MM.1S (cell line): ENCODE results near the gene PLSCR4.

ENCODE experiments used
- DNase-seq: peaks from one replicate; pipeline ENCODE4 v3.0.0-alpha.2; 2015
- H2AFZ ChIP-seq: fragments of 300-600 bp; sonication (generic); 2 replicates; pipeline ENCODE4 v1.6.0; 2016; ENCODE audit warnings: antibody characterized with exemption, low read length
- H3F3A ChIP-seq: fragments of 300-600 bp; sonication (generic); 2 replicates; pipeline ENCODE4 v1.6.1; 2016; ENCODE audit warnings: mild to moderate bottlenecking, antibody characterized with exemption, low read length, moderate library complexity, mixed read lengths; ENCODE audit not compliant: insufficient read depth
- H3K27ac ChIP-seq: fragments of 300-600 bp; sonication (generic); 2 replicates; pipeline ENCODE4 v1.5.1; 2016; ENCODE audit warnings: mild to moderate bottlenecking, low read length
- H3K27me3 ChIP-seq: fragments of 300-600 bp; sonication (generic); replicated peaks from 2 replicates; pipeline ENCODE4 v1.6.0; 2016; ENCODE audit warnings: low read length; ENCODE audit not compliant: insufficient read depth
- H3K36me3 ChIP-seq: fragments of 300-600 bp; sonication (generic); replicated peaks from 2 replicates; pipeline ENCODE4 v1.6.1; 2016; ENCODE audit warnings: mild to moderate bottlenecking, low read length, mixed read lengths; ENCODE audit not compliant: insufficient read depth
- H3K4me1 ChIP-seq: fragments of 300-600 bp; sonication (generic); 2 replicates; pipeline ENCODE4 v1.6.1; 2016; ENCODE audit warnings: low read length, mixed read lengths
- H3K4me2 ChIP-seq: fragments of 300-600 bp; sonication (generic); 2 replicates; pipeline ENCODE4 v1.6.0; 2016; ENCODE audit warnings: low read depth, low read length
- H3K4me3 ChIP-seq: fragments of 300-600 bp; sonication (generic); 2 replicates; pipeline ENCODE4 v1.5.1; 2016; ENCODE audit warnings: low read length, mixed read lengths
- H3K79me2 ChIP-seq: fragments of 300-600 bp; sonication (generic); 2 replicates; pipeline ENCODE4 v1.6.1; 2016; ENCODE audit warnings: mixed run types, low read length, mixed read lengths
- H3K9ac ChIP-seq: fragments of 300-600 bp; sonication (generic); 2 replicates; pipeline ENCODE4 v1.6.1; 2016; ENCODE audit warnings: low read length, mixed read lengths
- H3K9me2 ChIP-seq: fragments of 300-600 bp; sonication (generic); replicated peaks from 2 replicates; pipeline ENCODE4 v1.6.1; 2016; ENCODE audit warnings: mild to moderate bottlenecking, low read length, mixed read lengths; ENCODE audit not compliant: insufficient read depth
- H3K9me3 ChIP-seq: fragments of 300-600 bp; sonication (generic); replicated peaks from 2 replicates; pipeline ENCODE4 v1.6.1; 2016; ENCODE audit warnings: mild to moderate bottlenecking, low read length, mixed read lengths; ENCODE audit not compliant: insufficient read depth
- H4K20me1 ChIP-seq: fragments of 300-600 bp; sonication (generic); 2 replicates; pipeline ENCODE4 v1.6.1; 2016; ENCODE audit warnings: mild to moderate bottlenecking, low read length, moderate library complexity, mixed read lengths; ENCODE audit not compliant: insufficient read depth
- EZH2 ChIP-seq: fragments of 300-600 bp; sonication (generic); optimal IDR thresholded peaks from 2 replicates; pipeline ENCODE3; 2017; ENCODE audit warnings: low read depth, mild to moderate bottlenecking, antibody characterized with exemption, low read length, mixed read lengths
- EZH2phosphoT487 ChIP-seq: fragments of 300-600 bp; sonication (generic); IDR thresholded peaks from 2 replicates; pipeline ENCODE4 v1.6.1; 2018; ENCODE audit warnings: antibody characterized with exemption, low read length
- TF ChIP-seq, protein P1 (sequence below): fragments of 300-600 bp; sonication (generic); IDR thresholded peaks from 2 replicates; pipeline ENCODE4 v1.5.1; 2016; ENCODE audit warnings: antibody characterized with exemption, low read length, mixed read lengths

Gene PLSCR4

DNA sequence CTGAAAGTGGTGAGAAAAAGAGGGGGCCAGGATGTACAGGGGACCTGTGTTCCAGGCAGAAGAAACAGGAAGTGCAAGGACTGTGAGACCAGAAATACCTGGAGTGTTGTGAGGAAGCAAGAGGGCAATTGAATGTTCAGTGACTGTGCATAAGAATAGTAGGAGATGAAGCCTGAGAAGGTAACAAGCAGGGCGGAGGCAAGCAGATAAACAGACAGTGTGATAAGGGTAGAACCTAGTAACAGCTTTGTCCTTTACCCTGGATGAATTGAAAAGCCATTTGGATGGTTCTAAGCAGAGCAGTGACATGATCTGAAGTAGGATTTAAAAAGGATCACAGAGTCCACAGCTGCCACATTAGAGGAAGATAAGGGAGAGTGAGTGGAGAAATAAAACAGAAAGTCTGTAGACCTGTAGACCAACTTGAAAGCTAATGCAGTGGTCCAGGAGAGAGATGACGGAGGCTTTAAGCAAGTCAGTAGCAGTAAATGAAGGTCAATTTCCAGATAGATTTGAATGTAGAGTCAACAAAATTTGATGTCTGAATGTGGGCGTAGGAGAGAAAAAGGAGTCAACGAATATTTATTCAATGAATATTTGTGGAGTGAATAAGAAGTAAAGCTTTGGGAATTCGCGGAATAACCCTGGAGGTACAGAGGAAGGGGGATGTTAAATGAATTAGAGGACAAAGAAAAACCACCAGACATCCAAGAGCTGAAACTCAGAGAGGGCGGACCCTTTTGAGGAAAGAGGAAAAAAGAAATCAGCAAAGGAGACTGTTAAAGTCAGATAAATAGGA is 85.7 kb downstream of the PLSCR4 start:
- H3F3A ChIP-seq, result peaks cover 5% of the 10 kb centered on the region; the same call in 1 of the 2 replicates
- TF ChIP-seq, protein P1, sequence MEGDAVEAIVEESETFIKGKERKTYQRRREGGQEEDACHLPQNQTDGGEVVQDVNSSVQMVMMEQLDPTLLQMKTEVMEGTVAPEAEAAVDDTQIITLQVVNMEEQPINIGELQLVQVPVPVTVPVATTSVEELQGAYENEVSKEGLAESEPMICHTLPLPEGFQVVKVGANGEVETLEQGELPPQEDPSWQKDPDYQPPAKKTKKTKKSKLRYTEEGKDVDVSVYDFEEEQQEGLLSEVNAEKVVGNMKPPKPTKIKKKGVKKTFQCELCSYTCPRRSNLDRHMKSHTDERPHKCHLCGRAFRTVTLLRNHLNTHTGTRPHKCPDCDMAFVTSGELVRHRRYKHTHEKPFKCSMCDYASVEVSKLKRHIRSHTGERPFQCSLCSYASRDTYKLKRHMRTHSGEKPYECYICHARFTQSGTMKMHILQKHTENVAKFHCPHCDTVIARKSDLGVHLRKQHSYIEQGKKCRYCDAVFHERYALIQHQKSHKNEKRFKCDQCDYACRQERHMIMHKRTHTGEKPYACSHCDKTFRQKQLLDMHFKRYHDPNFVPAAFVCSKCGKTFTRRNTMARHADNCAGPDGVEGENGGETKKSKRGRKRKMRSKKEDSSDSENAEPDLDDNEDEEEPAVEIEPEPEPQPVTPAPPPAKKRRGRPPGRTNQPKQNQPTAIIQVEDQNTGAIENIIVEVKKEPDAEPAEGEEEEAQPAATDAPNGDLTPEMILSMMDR, result no peak
- TF ChIP-seq EZH2phosphoT487 (no peak), EZH2 (no peak)
- H3K9me2 ChIP-seq, result no peaks in the 10 kb centered on the region
- H3K27me3 ChIP-seq, result no peaks in the 10 kb centered on the region
- H4K20me1 ChIP-seq, result no peaks in the 10 kb centered on the region
- H3K4me3 ChIP-seq, result no peak overlapping the region
- no peak overlapping the region for H3K27ac ChIP-seq
- H3K9ac ChIP-seq, result no peak overlapping the region
- no peak overlapping the region for H3K4me2 ChIP-seq
- H2AFZ ChIP-seq, result no peak overlapping the region
- H3K4me1 ChIP-seq, result no peaks in the 10 kb centered on the region
- H3K9me3 ChIP-seq, result no peaks in the 10 kb centered on the region
- no peaks in the 10 kb centered on the region for H3K36me3 ChIP-seq
- H3K79me2 ChIP-seq, result no peaks in the 10 kb centered on the region
- DNase-seq, result no peak

DNA sequence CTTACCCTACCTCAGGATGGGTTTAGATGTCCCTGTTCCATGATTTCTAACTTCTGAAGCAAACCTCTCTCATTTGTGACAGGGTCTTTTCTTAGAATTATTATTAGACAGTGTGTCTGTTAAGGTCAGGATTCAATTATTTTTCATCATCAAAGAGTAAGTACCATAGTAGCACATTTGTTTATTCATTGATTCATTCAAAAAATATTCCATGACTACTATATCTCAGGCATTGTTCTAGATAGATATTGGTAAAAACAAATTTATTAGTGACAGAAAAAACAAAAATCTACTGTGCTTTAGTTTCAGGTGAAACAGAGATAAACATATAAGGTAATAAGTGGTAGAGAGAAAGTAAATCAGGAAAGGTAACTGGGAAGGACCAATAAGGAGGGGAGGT is 86.4 kb downstream of the PLSCR4 start:
- Histone ChIP-seq H4K20me1 (no peaks in the 10 kb centered on the region), H3K36me3 (no peaks in the 10 kb centered on the region), H3K27ac (no peak overlapping the region), H3K79me2 (no peaks in the 10 kb centered on the region), H3K9ac (no peak overlapping the region), H3K9me3 (no peaks in the 10 kb centered on the region), H3K27me3 (no peaks in the 10 kb centered on the region), H3K4me1 (no peaks in the 10 kb centered on the region), H3K9me2 (no peaks in the 10 kb centered on the region), H3K4me2 (no peak overlapping the region), H2AFZ (no peak overlapping the region), H3K4me3 (no peak overlapping the region), H3F3A (peaks cover 11% of the 10 kb centered on the region; the same call in 1 of the 2 replicates)
- no peak for TF ChIP-seq EZH2phosphoT487
- TF ChIP-seq EZH2, result no peak
- TF ChIP-seq, protein P1, result no peak
- DNase-seq, result no peak

DNA sequence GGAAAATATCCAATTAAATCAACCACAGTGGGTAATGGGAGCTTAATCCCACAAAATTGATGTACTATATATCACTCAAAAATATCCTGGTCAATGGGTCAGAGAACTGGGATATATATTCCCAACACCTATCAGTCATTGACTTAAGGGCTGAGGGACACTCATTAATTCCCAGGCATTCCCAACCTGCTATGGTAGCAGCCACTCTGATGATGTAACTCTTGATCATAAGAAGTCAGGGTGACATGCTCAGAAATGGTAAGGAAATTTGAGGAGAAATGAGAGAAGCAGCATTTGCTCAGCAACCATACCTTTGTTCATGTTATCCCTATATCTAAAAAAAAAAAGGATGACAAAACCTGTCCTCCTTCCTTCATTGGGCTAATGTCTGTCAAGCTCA is 86.8 kb downstream of the PLSCR4 start:
- no peaks in the 10 kb centered on the region for H4K20me1 ChIP-seq
- no peaks in the 10 kb centered on the region for H3K9me3 ChIP-seq
- DNase-seq, result no peak
- H3K4me3 ChIP-seq, result no peak overlapping the region
- peaks cover 11% of the 10 kb centered on the region; the same call in 1 of the 2 replicates for H3F3A ChIP-seq
- no peak overlapping the region for H3K9ac ChIP-seq
- H3K9me2 ChIP-seq, result no peaks in the 10 kb centered on the region
- no peaks in the 10 kb centered on the region for H3K79me2 ChIP-seq
- H3K4me1 ChIP-seq, result 0 out of 2 replicates have a peak, but pooled peaks cover 2% of the 10 kb centered on the region
- no peaks in the 10 kb centered on the region for H3K36me3 ChIP-seq
- no peak overlapping the region for H2AFZ ChIP-seq
- H3K27ac ChIP-seq, result no peak overlapping the region
- TF ChIP-seq EZH2, result no peak
- TF ChIP-seq EZH2phosphoT487, result no peak
- TF ChIP-seq, protein P1, result no peak
- H3K27me3 ChIP-seq, result no peaks in the 10 kb centered on the region
- no peak overlapping the region for H3K4me2 ChIP-seq
